Thymus (tissue), 11 donors: Measurements from ENCODE around the gene VPS13D. TPM values are rescaled to one million over a fixed set of nuclear protein-coding genes. Genes with fewer than 3 reads are reported as not detected.

Source experiments
- DNase-seq, 9 donors: peaks; one replicate each; pipeline ENCODE4 v3.0.0-alpha.2; 2013; ENCODE audit warnings: low spot score in 9 of 9, low read depth in 6 of 9, missing footprints in 1 of 9
- H3K27ac ChIP-seq, 2 donors: one replicate each; pipeline ENCODE4 v1.5.1; 2013; ENCODE audit warnings: control low read depth in 1 of 2, low read depth in 1 of 2, low read length in 1 of 2, mild to moderate bottlenecking in 1 of 2, moderate library complexity in 1 of 2
- H3K27me3 ChIP-seq, 2 donors: one replicate each; pipeline ENCODE4 v1.5.1; 2013; ENCODE audit warnings: low read length in 1 of 2; ENCODE audit not compliant: control insufficient read depth in 2 of 2, insufficient read depth in 1 of 2
- H3K36me3 ChIP-seq, 2 donors: one replicate each; pipeline ENCODE4 v1.5.1; 2013; ENCODE audit warnings: low read length in 1 of 2, mild to moderate bottlenecking in 1 of 2, moderate library complexity in 1 of 2; ENCODE audit not compliant: control insufficient read depth in 2 of 2, insufficient read depth in 2 of 2
- H3K4me1 ChIP-seq, 2 donors: one replicate each; pipeline ENCODE4 v1.5.1; 2013; ENCODE audit warnings: low read length in 2 of 2; ENCODE audit not compliant: control insufficient read depth in 2 of 2, insufficient read depth in 2 of 2
- H3K4me3 ChIP-seq, 2 donors: one replicate each; pipeline ENCODE4 v1.5.1; 2013; ENCODE audit warnings: low read length in 2 of 2, control low read depth in 1 of 2, mild to moderate bottlenecking in 1 of 2
- H3K9me3 ChIP-seq, 2 donors: one replicate each; pipeline ENCODE4 v1.5.1; 2013; ENCODE audit warnings: low read length in 1 of 2, mild to moderate bottlenecking in 1 of 2; ENCODE audit not compliant: control insufficient read depth in 2 of 2, insufficient read depth in 1 of 2
- WGBS: extraction: QIAGEN DNeasy Blood & Tissue Kit; methylation state at CpG from one replicate; pipeline ENCODE4 v1.1.7; 2013; 5-methylcytosine and 5-hydroxymethylcytosine counted together
- polyA plus RNA-seq: library from polyadenylated mRNA; stranded (reverse); fragments of 200-250 nt; gene quantifications from one replicate; pipeline ENCODE4 v1.2.3, GENCODE V29; 2013
- total RNA-seq: library from RNA; stranded (reverse); fragments of 120-200 nt; gene quantifications from one replicate; pipeline ENCODE4 v1.2.4, GENCODE V29; 2013
- donor health status: healthy.

The VPS13D gene
- total and polyA plus RNA-seq, 2 donors: 10.2 to 21.7 TPM

DNA sequence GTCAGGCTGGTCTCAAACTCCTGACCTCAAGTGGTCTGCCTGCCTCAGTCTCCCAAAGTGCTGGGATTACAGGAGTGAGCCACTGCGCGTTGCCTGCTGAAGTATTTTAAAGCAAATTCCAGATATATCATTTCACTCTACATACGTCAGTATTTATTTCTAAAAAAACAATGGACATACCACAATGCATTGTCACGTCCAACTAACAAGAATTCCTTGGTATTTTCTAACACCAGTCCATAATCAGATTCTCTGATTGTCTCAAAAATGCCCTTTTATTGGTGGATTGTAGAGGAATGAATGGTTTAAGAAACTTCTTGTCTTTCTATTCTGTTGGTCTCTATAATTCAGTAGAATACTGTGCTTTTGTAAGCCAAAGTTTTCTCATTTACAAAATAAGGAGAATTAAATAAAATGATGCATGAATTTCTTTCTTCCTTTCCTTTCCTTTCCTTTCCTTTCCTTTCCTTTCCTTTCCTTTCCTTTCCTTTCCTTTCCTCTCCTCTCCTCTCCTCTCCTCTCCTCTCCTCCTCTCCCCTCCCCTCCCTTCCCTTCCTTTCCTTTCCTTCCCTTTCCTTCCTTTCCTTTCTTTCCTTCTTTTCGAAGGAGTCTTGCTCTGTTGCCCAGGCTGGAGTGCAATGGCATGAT, 55.8 kb downstream of the VPS13D start:
- no peak overlapping the region for H3K4me3 ChIP-seq
- DNase-seq: no peak
- WGBS: over 99% methylated on average over 5 of the region's 5 CpGs
- H3K27me3 ChIP-seq: no peaks in the 10 kb centered on the region
- H3K27ac ChIP-seq: no peak overlapping the region
- H3K9me3 ChIP-seq: no peaks in the 10 kb centered on the region
- no peaks in the 10 kb centered on the region for H3K4me1 ChIP-seq
- peaks cover 30 to 31% of the 10 kb centered on the region in 2 donors for H3K36me3 ChIP-seq

DNA sequence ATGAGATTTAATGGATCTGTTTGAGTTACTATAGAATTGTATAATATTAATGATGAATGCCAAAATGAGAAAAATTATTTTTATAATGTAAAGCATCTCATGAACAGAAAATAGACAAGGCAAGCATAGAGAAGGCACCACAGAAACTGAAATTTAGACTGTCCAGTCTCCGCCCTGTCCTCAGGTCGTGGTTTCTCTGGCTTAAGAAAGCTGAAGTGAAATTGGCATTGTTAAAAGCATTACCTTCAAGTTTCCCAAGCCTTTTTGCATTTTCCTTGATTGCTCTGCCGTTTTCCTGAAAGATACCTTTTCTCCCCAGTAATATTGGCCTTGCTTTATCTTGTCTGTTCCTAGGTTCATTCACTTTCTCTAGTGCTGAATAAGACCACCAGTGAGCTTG, 58.0 kb downstream of the VPS13D start:
- Histone ChIP-seq H3K4me1 (no peaks in the 10 kb centered on the region), H3K27ac (no peak overlapping the region), H3K36me3 (peaks cover 22 to 34% of the 10 kb centered on the region in 2 donors), H3K27me3 (no peaks in the 10 kb centered on the region), H3K4me3 (no peak overlapping the region), H3K9me3 (no peaks in the 10 kb centered on the region)
- WGBS: 98% methylated on average over 3 of the region's 3 CpGs
- no peak for DNase-seq

DNA sequence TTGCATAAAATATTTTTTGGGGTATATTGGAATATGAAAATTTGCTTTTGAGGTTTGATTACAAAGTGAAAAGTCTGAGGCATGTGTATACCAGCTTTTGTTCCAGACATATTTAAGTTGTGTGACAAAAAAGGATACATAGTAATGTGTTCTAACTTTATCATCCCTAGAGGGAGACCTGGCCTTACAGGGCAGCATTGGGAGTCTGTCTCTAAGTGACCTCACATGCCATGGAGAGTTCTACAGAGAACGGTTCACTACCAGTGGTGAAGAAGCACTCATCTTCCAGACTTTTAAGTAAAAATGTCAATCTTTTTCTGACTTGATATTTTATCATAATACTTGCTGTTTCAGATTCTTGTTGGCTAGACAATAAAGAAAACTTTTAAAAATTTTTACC, 61.0 kb downstream of the VPS13D start:
- Histone ChIP-seq H3K4me3 (no peak overlapping the region), H3K4me1 (no peaks in the 10 kb centered on the region), H3K27ac (no peak overlapping the region), H3K27me3 (no peaks in the 10 kb centered on the region), H3K36me3 (peaks cover 21 to 32% of the 10 kb centered on the region in 2 donors), H3K9me3 (no peaks in the 10 kb centered on the region)
- 98% methylated on average over 1 of the region's 1 CpG for WGBS
- no peak for DNase-seq

DNA sequence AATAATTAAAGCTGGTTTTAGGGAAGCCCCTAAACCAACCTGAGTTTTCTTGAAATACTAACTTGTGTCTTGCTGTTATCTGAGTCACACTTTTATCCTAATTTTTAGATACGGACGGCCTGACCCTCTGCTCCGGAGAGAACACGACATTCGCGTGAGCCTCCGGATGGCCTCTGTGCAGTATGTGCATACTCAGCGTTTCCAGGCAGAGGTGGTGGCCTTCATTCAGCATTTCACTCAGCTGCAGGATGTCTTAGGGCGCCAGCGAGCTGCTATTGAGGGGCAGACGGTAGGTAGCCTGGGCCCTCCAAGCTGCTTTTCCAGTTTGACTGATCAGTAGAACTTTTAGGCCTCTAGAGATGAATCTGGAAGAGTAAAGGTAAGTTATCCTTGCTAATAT, 63.6 kb downstream of the VPS13D start:
- WGBS: 98% methylated on average over 11 of the region's 11 CpGs
- no peak overlapping the region for H3K4me3 ChIP-seq
- no peak for DNase-seq
- no peak overlapping the region for H3K27ac ChIP-seq
- no peaks in the 10 kb centered on the region for H3K4me1 ChIP-seq
- H3K27me3 ChIP-seq: no peaks in the 10 kb centered on the region
- peaks cover 17 to 24% of the 10 kb centered on the region in 2 donors for H3K36me3 ChIP-seq
- no peaks in the 10 kb centered on the region for H3K9me3 ChIP-seq

DNA sequence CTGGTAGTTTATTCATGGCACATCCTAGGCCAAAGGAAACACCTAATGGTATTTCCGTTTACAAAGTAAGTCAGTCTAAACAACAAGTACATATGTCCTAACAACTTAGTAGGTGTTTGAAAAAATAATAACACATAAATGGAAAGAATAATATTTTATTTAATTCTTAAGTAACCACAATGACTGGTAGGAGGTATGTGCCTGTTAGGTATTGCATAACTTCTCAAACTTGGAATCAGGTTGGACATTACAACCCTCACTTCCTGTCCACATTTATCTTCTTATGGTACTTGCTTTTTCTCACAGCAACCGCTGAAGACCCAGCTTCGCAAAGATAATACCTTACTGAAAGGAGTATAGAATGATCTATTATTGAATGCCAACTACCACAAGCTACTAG, 64.2 kb downstream of the VPS13D start:
- no peak overlapping the region for H3K4me3 ChIP-seq
- 84% methylated on average over 3 of the region's 3 CpGs for WGBS
- H3K36me3 ChIP-seq: peaks cover 14 to 21% of the 10 kb centered on the region in 2 donors
- H3K27ac ChIP-seq: no peak overlapping the region
- H3K4me1 ChIP-seq: no peaks in the 10 kb centered on the region
- H3K9me3 ChIP-seq: no peaks in the 10 kb centered on the region
- DNase-seq: no peak
- no peaks in the 10 kb centered on the region for H3K27me3 ChIP-seq

DNA sequence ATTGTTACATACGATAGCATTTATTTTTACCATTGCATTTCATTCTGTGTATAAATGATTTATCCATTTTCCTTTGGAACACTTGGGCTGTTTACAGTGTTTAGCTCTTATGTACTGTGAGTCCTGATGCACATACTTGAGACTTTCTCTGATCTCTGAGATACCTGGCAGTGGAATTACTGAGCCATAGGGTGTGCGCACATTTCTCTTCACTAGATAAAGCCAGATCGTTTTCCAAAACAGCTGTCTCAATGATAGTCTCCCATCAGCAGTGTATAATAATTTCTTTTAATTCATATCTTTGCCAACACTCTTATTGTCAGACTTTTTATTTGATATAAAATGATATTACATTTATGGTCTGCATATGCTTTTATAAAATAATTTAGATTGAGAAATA, 66.2 kb downstream of the VPS13D start:
- no peaks in the 10 kb centered on the region for H3K27me3 ChIP-seq
- H3K9me3 ChIP-seq: no peaks in the 10 kb centered on the region
- H3K4me1 ChIP-seq: no peaks in the 10 kb centered on the region
- peaks cover 15 to 24% of the 10 kb centered on the region in 2 donors for H3K36me3 ChIP-seq
- no peak overlapping the region for H3K27ac ChIP-seq
- H3K4me3 ChIP-seq: no peak overlapping the region
- no peak for DNase-seq
- WGBS: 96% methylated on average over 3 of the region's 3 CpGs

GRCh38 chr1:12296623-12297022, 66.8 kb downstream of the VPS13D start:
- Histone ChIP-seq H3K4me3 (no peak overlapping the region), H3K9me3 (no peaks in the 10 kb centered on the region), H3K36me3 (peaks cover 17 to 22% of the 10 kb centered on the region in 2 donors), H3K27me3 (no peaks in the 10 kb centered on the region), H3K27ac (no peak overlapping the region), H3K4me1 (no peaks in the 10 kb centered on the region)
- 90% methylated on average over 1 of the region's 1 CpG for WGBS
- DNase-seq: no peak

DNA sequence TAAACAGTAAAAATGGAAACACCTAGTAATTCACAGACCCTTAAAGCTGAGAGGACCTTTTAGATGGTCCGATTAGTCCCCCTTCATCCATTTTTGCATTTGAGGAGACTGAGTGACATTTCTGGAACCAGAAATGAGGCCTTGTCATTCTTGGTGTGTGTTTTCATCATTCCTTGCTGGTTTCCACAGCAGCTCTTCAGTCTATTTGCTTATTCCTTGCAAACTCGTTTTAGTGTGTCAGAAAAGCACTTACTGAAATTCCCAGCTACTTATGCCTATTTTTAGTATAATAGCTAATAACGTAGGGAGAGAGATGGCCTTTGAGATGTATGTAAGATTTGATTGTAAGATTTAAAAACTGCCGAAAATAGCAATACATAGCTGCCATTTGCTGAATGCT, 70.9 kb downstream of the VPS13D start:
- 97% methylated on average over 4 of the region's 4 CpGs for WGBS
- H3K27ac ChIP-seq: no peak overlapping the region
- no peaks in the 10 kb centered on the region for H3K9me3 ChIP-seq
- DNase-seq: no peak
- H3K4me3 ChIP-seq: no peak overlapping the region
- peaks cover 6 to 11% of the 10 kb centered on the region in 2 donors for H3K36me3 ChIP-seq
- no peaks in the 10 kb centered on the region for H3K27me3 ChIP-seq
- H3K4me1 ChIP-seq: no peaks in the 10 kb centered on the region

DNA sequence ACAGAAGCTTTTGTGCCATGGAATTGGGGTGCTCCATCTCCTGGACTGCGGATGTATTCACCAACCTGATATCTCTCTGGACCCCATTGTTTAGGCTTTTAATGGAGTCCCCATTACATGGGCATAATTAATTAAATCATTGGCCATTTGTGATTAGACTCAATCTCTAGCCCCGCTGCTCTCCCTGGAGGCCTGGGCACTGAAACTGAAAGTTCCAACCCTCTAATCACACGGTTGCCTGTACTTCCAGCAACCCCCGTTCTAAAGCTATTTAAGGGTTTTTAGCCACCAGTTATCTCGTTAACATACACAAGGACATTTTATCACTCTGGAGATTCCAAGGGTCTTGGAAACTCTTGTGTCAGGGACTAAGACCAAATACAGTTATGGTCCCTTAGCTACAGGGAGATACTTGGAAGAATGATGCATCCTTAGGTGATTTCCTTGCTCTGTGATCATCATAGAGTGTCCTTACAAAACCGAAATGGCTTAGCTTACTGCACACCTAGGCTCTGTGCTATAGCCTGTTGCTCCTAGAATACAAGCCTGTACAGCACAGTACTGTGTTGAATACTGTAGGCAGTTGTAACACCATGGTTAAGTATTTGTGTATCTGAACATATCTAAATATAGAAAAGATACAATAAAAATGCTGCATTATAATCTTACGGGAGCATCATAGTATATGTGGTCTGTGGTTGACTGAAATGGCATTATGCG, 71.8 kb downstream of the VPS13D start:
- Histone ChIP-seq H3K4me1 (no peaks in the 10 kb centered on the region), H3K4me3 (no peak overlapping the region), H3K36me3 (peaks cover 11 to 19% of the 10 kb centered on the region in 2 donors), H3K27ac (no peak overlapping the region), H3K9me3 (no peaks in the 10 kb centered on the region), H3K27me3 (no peaks in the 10 kb centered on the region)
- DNase-seq: no peak
- 86% methylated on average over 8 of the region's 8 CpGs for WGBS
